HCT116 (cell line): ENCODE measurements around the gene ARHGAP33. TPM values are rescaled to one million over a fixed set of nuclear protein-coding genes. Genes with fewer than 3 reads are reported as not detected.

Experiments
- ATAC-seq: fragments of 200-7000 bp; cut with Tn5 transposase; 2 replicates; pipeline ENCODE4 v1.9.1; 2020; ENCODE audit warnings: mild to moderate bottlenecking, moderate library complexity
- BruUV-seq: library from RNA; stranded (reverse); fragments of 400-500 nt; replicated peaks from 2 replicates; lab custom pipeline; 2021; lab: Mats Ljungman, UMichigan
- CTCF ChIA-PET: fragments of 300-600 bp; sonication (Branson Sonifier 250); formaldehyde crosslinking; loops from one replicate; lab custom pipeline; 2021; ENCODE audit warnings: antibody characterized with exemption; lab: Charles Lee
- POLR2A ChIA-PET: fragments of 300-600, 350-600 bp; sonication (Branson Sonifier 250); formaldehyde crosslinking; loops from one replicate; lab custom pipeline; 2021; ENCODE audit warnings: antibody characterized with exemption; lab: Charles Lee
- RAD21 ChIA-PET, 2 experiments: fragments of 300-600 bp; sonication (Branson Sonifier 250); formaldehyde crosslinking; loops; one replicate each; lab custom pipeline; 2023; ENCODE audit warnings: low total read pairs in 2 of 2; ENCODE audit not compliant: uncharacterized antibody in 2 of 2, unreplicated experiment in 2 of 2, low non-redundant PET in 1 of 2; lab: Charles Lee
- DNase-seq: peaks from one replicate; pipeline ENCODE4 v3.0.0-alpha.2; 2010; ENCODE audit warnings: low read depth, low spot score
- H2AFZ ChIP-seq: fragments of 200-600 bp; shearing (Covaris generic), sonication (generic); 2 replicates; pipeline ENCODE4 v1.6.1; 2017; ENCODE audit warnings: low read depth, mixed run types, mixed read lengths, antibody characterized with exemption, low read length; ENCODE audit not compliant: poor library complexity, severe bottlenecking
- H3K27ac ChIP-seq: 2 replicates; pipeline ENCODE4 v1.5.1; 2012; ENCODE audit warnings: low read depth, low read length
- H3K27me3 ChIP-seq: fragments of 200-600 bp; sonication (generic); 2 replicates; pipeline ENCODE4 v1.6.1; 2016; ENCODE audit warnings: mixed run types, low read length, mixed read lengths; ENCODE audit not compliant: insufficient read depth
- H3K36me3 ChIP-seq, 2 experiments: fragments of 200-500 bp in 1 of 2; fragments of 200-600 bp in 1 of 2; sonication (Bioruptor generic) in 1 of 2; sonication (generic) in 1 of 2; 2 replicates each; pipeline versions ENCODE4 v1.5.1 to v1.6.1; 2014 to 2016; ENCODE audit warnings: low read length in 2 of 2, inconsistent platforms in 1 of 2, mixed read lengths in 1 of 2, mixed run types in 1 of 2; ENCODE audit not compliant: insufficient read depth in 2 of 2, control insufficient read depth in 1 of 2
- H3K4me1 ChIP-seq, 2 experiments: fragments of 200-600 bp in 1 of 2; sonication (generic) in 1 of 2; 2 replicates each; pipeline versions ENCODE4 v1.5.1 to v1.6.1; 2012 to 2017; ENCODE audit warnings: low read length in 2 of 2, inconsistent platforms in 1 of 2, mild to moderate bottlenecking in 1 of 2, mixed read lengths in 1 of 2, mixed run types in 1 of 2, moderate library complexity in 1 of 2; ENCODE audit not compliant: insufficient read depth in 2 of 2, control insufficient read depth in 1 of 2
- H3K4me2 ChIP-seq: fragments of 200-600 bp; sonication (generic); 2 replicates; pipeline ENCODE4 v1.6.1; 2017; ENCODE audit warnings: mixed run types, low read length, mixed read lengths
- H3K4me3 ChIP-seq, 2 experiments: fragments of 200-600 bp in 1 of 2; sonication (generic) in 1 of 2; replicated peaks in 1 of 2; 2 replicates each; pipeline ENCODE4 v1.5.1; 2011 to 2016; ENCODE audit warnings: low read length in 2 of 2, control low read depth in 1 of 2, low read depth in 1 of 2, mild to moderate bottlenecking in 1 of 2, mixed read lengths in 1 of 2, mixed run types in 1 of 2
- H3K79me2 ChIP-seq: fragments of 200-600 bp; sonication (generic); 2 replicates; pipeline ENCODE4 v1.6.1; 2017; ENCODE audit warnings: mild to moderate bottlenecking, mixed run types, low read length, moderate library complexity, mixed read lengths; ENCODE audit not compliant: insufficient read depth
- H3K9ac ChIP-seq: fragments of 200-600 bp; sonication (generic); 2 replicates; pipeline ENCODE4 v1.6.1; 2016; ENCODE audit warnings: low read length, mixed read lengths
- H3K9me2 ChIP-seq: fragments of 200-600 bp; sonication (generic), shearing (Covaris generic); 2 replicates; pipeline ENCODE4 v1.6.1; 2017; ENCODE audit warnings: mixed run types, mild to moderate bottlenecking, moderate library complexity; ENCODE audit not compliant: insufficient read depth
- H3K9me3 ChIP-seq, 2 experiments: fragments of 200-500 bp in 1 of 2; fragments of 200-600 bp in 1 of 2; sonication (Bioruptor generic) in 1 of 2; sonication (generic) in 1 of 2; 2 replicates each; pipeline ENCODE4 v1.6.1; 2014 to 2017; ENCODE audit warnings: low read length in 2 of 2, mixed read lengths in 2 of 2, inconsistent platforms in 1 of 2, low read depth in 1 of 2, mild to moderate bottlenecking in 1 of 2, mixed run types in 1 of 2, moderate library complexity in 1 of 2; ENCODE audit not compliant: control insufficient read depth in 1 of 2, insufficient read depth in 1 of 2
- H4K20me1 ChIP-seq: fragments of 200-600 bp; sonication (generic), shearing (Covaris generic); 2 replicates; pipeline ENCODE4 v1.6.1; 2017; ENCODE audit warnings: mixed run types, mild to moderate bottlenecking, moderate library complexity; ENCODE audit not compliant: insufficient read depth
- CEBPB ChIP-seq: IDR thresholded peaks from 2 replicates; pipeline ENCODE4 v1.6.1; 2012; ENCODE audit warnings: low read depth
- EZH2 ChIP-seq: fragments of 200-600 bp; sonication (generic); IDR thresholded peaks from 2 replicates; pipeline ENCODE4 v1.6.1; 2017; ENCODE audit warnings: antibody characterized with exemption, mixed run types
- EZH2phosphoT487 ChIP-seq: fragments of 200-600 bp; IDR thresholded peaks from 2 replicates; pipeline ENCODE4 v1.6.1; 2018; ENCODE audit warnings: antibody characterized with exemption, borderline replicate concordance
- MAX ChIP-seq: IDR thresholded peaks from 2 replicates; pipeline ENCODE4 v1.6.1; 2012
- POLR2AphosphoS5 ChIP-seq: IDR thresholded peaks from 2 replicates; pipeline ENCODE4 v1.6.1; 2011; ENCODE audit warnings: mild to moderate bottlenecking, low read depth, low read length, moderate library complexity
- REST ChIP-seq: IDR thresholded peaks from 2 replicates; pipeline ENCODE4 v1.6.1; 2012; ENCODE audit warnings: low read depth
- SP1 ChIP-seq: IDR thresholded peaks from 2 replicates; pipeline ENCODE4 v1.6.1; 2012; ENCODE audit warnings: low read depth
- SRF ChIP-seq: IDR thresholded peaks from 2 replicates; pipeline ENCODE4 v1.6.1; 2012; ENCODE audit warnings: low read depth
- YY1 ChIP-seq: IDR thresholded peaks from 2 replicates; pipeline ENCODE4 v1.6.1; 2011; ENCODE audit warnings: low read length, low read depth, moderate library complexity, mild to moderate bottlenecking; ENCODE audit not compliant: insufficient replicate concordance; ENCODE audit errors: extremely low read depth
- ZBTB33 ChIP-seq: IDR thresholded peaks from 2 replicates; pipeline ENCODE4 v1.6.1; 2011; ENCODE audit warnings: mild to moderate bottlenecking, low read length, moderate library complexity; ENCODE audit not compliant: insufficient replicate concordance; ENCODE audit errors: extremely low read depth
- ZFX ChIP-seq: fragments of 450-650 bp; IDR thresholded peaks from 2 replicates; pipeline ENCODE4 v1.6.1; 2017
- intact Hi-C: fragments of 100-400 bp; cut with micrococcal nuclease; formaldehyde crosslinking; loops from 2 replicates; pipeline ENCODE4 v1.10.0; 2022
- total RNA-seq: library from RNA; stranded (reverse); gene quantifications from one replicate; pipeline ENCODE4 v1.2.1, GENCODE V29; 2021; ENCODE audit not compliant: unreplicated experiment

The ARHGAP33 gene
- total RNA-seq, 1 experiment from 2014 or later, result 30.2 TPM

GRCh38 chr19:35742121-35742724, 33.1 kb upstream of the ARHGAP33 start, which contains the start of gene IGFLR1:
IGFLR1 (minus strand) TSS chr19:35742452; CDS start chr19:35741180, 1,272 bp downstream.
- peaks cover 15% of the 10 kb centered on the region for H3K79me2 ChIP-seq
- peaks cover 8 to 14% of the 10 kb centered on the region in 2 experiments; a peak in 2 of 4 replicates for H3K36me3 ChIP-seq
- H3K4me1 ChIP-seq, result peaks cover 29 to 34% of the 10 kb centered on the region in 2 experiments
- BruUV-seq, result no TSS peak
- H4K20me1 ChIP-seq, result no peaks in the 10 kb centered on the region
- H3K9me2 ChIP-seq, result no peaks in the 10 kb centered on the region
- H3K27ac ChIP-seq, result no peak within 1 kb of the TSS
- intact Hi-C loops, result no loop called here
- DNase-seq, result no peak
- ChIA-PET RAD21 (no interaction called here), CTCF (no interaction called here), POLR2A (no interaction called here)
- no peak for TF ChIP-seq SP1
- no peak for TF ChIP-seq ZBTB33
- no peak for TF ChIP-seq MAX
- TF ChIP-seq EZH2phosphoT487, result no peak
- no peak for TF ChIP-seq EZH2
- TF ChIP-seq YY1, result no peak
- TF ChIP-seq POLR2AphosphoS5, result no peak
- TF ChIP-seq REST, result no peak
- no peak for TF ChIP-seq SRF
- no peak for TF ChIP-seq ZFX
- no peak for TF ChIP-seq CEBPB
- H3K27me3 ChIP-seq, result no peaks in the 10 kb centered on the region
- no peak for ATAC-seq
- H3K9me3 ChIP-seq, result no peaks in the 10 kb centered on the region
- no peak within 1 kb of the TSS for H2AFZ ChIP-seq
- H3K4me3 ChIP-seq, result no peak within 1 kb of the TSS
- no peak within 1 kb of the TSS for H3K9ac ChIP-seq
- H3K4me2 ChIP-seq, result no peak within 1 kb of the TSS
